ENCODE measurements around the gene FBXO28. TPM values are rescaled to one million over a fixed set of nuclear protein-coding genes. Genes with fewer than 3 reads are reported as not detected.

FBXO28 gene, protein sequence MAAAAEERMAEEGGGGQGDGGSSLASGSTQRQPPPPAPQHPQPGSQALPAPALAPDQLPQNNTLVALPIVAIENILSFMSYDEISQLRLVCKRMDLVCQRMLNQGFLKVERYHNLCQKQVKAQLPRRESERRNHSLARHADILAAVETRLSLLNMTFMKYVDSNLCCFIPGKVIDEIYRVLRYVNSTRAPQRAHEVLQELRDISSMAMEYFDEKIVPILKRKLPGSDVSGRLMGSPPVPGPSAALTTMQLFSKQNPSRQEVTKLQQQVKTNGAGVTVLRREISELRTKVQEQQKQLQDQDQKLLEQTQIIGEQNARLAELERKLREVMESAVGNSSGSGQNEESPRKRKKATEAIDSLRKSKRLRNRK
- 19.4 to 23.9 TPM (median 20.1 TPM) in 3 replicates for total RNA-seq
- long read RNA-seq, full-length matches to known transcripts: 25 of 31 reads
- long read RNA-seq, partial matches to known transcripts: 3 of 31 reads
- long read RNA-seq, other reads (novel, unspliced or antisense): 3 of 31 reads

DNA sequence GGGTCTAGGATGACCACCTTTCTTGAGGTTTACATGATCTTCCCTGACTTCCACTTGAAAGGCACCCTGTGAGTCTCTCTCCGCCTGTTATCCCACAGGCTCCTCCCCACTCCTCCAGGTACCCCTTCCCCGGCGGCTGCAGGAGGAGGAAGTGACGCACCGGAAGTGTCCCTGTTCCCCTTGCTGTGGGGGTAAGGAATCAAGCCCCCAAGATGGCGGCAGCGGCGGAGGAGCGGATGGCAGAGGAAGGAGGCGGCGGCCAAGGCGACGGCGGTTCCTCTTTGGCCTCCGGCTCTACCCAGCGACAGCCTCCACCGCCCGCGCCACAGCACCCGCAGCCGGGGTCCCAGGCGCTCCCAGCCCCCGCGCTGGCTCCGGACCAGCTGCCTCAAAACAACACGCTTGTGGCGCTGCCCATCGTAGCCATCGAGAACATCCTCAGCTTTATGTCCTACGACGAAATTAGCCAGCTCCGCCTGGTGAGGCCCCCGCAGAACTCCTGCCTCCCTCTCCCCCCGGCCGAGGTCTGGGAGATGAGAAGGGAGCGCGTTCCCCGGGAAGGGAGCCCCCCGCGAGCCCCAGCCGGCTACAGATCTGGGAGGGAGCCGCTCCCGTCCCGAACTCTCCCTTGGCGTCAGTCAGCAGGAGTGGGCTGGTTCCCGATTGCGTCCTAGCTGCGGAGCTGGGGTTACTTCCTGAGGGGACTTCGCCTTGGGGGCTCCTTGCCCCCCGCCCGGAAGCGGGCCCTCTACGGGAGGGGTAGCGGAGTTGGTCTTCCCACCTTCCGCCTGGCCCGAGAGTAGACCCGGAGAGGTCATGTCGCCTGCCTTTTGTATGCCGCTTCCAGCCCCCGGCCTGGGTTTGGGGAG is at the start of gene FBXO28:
FBXO28 (plus strand) TSS at position 194 of the 869 bp plus-strand sequence; CDS start at position 213, 19 bp downstream.
- H3K27me3 Mint-ChIP-seq (ENCODE audit: low read depth): peaks cover 16% of the 10 kb centered on the region

DNA sequence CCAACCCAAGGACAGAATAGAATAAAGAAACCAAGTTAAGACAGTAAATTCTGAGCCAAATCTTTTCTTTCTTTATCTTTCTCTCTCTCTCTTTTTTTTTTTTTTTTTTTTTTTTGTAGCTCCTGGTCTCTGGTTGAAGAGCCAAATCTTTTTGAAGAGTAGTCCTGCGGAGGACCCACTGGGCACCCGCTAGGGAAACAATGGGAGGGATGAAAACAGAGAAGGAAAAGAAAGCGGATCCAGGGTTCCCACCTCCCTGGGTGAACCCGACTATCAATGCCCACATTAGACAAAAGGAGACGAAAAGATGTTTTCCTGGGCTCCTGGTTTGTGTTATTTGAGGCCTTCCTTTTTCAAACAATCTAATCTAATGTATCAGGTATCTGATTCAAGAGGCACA is 49.8 kb upstream of the FBXO28 start:
- Mint-ChIP-seq H3K9me3 (ENCODE audit: low read depth) (peaks cover 5% of the 10 kb centered on the region), H3K36me3 (ENCODE audit: low read depth) (no peaks in the 10 kb centered on the region), H3K4me3 (ENCODE audit: unreplicated experiment) (no peak overlapping the region), H3K27ac (ENCODE audit: unreplicated experiment) (no peak overlapping the region), H3K27me3 (ENCODE audit: low read depth) (peaks cover 4% of the 10 kb centered on the region), H3K4me1 (ENCODE audit: low read depth) (peaks cover 16% of the 10 kb centered on the region)
- no peak for TF ChIP-seq CTCF (IDR thresholded peaks at IDR 0.05)
- DNase-seq (ENCODE audit: low spot score): no peak

More for the DNA sequence above, at the start of gene FBXO28:
- no peaks in the 10 kb centered on the region for H3K36me3 Mint-ChIP-seq (ENCODE audit: low read depth)
- TF ChIP-seq CTCF (IDR thresholded peaks at IDR 0.05): peak; percentile 19
- DNase-seq (ENCODE audit: low spot score): peak; percentile 98
- peak within 1 kb of the TSS; percentile 71 for H3K27ac Mint-ChIP-seq (ENCODE audit: unreplicated experiment)
- H3K4me3 Mint-ChIP-seq (ENCODE audit: unreplicated experiment): peak within 1 kb of the TSS; percentile 73
- peaks cover 25% of the 10 kb centered on the region for H3K4me1 Mint-ChIP-seq (ENCODE audit: low read depth)
- H3K9me3 Mint-ChIP-seq (ENCODE audit: low read depth): no peaks in the 10 kb centered on the region

DNA sequence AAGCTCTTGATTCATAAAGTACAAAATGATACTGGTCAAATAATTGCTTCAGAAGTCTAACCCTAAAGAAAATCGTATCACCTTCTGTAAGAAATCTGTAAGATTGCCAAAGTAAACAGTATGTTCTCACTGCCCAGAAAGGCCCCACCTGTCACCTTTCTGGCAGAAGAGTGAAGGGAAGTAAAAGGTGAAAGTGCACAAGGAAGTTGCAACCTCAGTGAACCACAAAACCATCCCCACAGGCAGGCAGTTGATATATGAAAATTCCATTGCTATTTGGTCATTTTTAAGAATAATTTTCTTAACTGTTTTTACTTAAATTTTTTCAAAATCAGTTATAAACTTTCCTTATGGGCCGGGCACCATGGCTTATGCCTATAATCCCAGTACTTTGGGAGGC is 48.5 kb upstream of the FBXO28 start:
- DNase-seq (ENCODE audit: low spot score): no peak
- Mint-ChIP-seq H3K9me3 (ENCODE audit: low read depth) (no peaks in the 10 kb centered on the region), H3K27me3 (ENCODE audit: low read depth) (peaks cover 4% of the 10 kb centered on the region), H3K36me3 (ENCODE audit: low read depth) (no peaks in the 10 kb centered on the region), H3K27ac (ENCODE audit: unreplicated experiment) (no peak overlapping the region), H3K4me1 (ENCODE audit: low read depth) (peaks cover 16% of the 10 kb centered on the region), H3K4me3 (ENCODE audit: unreplicated experiment) (no peak overlapping the region)
- TF ChIP-seq CTCF (IDR thresholded peaks at IDR 0.05): no peak

- peaks cover 16% of the 10 kb centered on the region for H3K4me1 Mint-ChIP-seq (ENCODE audit: low read depth)
- H3K9me3 Mint-ChIP-seq (ENCODE audit: low read depth): peaks cover 3% of the 10 kb centered on the region
- H3K27me3 Mint-ChIP-seq (ENCODE audit: low read depth): peaks cover 4% of the 10 kb centered on the region
- no peak overlapping the region for H3K4me3 Mint-ChIP-seq (ENCODE audit: unreplicated experiment)
- peaks cover 1% of the 10 kb centered on the region for H3K36me3 Mint-ChIP-seq (ENCODE audit: low read depth)
- TF ChIP-seq CTCF (IDR thresholded peaks at IDR 0.05): no peak
- no peak for DNase-seq (ENCODE audit: low spot score)
- no peak overlapping the region for H3K27ac Mint-ChIP-seq (ENCODE audit: unreplicated experiment)
Observed at GRCh38 chr1:224067207-224067606, 46.7 kb upstream of the FBXO28 start.
